ENCODE measurements around the gene FUT2.
A peak's percentile ranks its signal among the peaks of the same experiment; 100 is the strongest.
"Not testable (repeated sequence)": the region's sequence is repeated elsewhere in the genome, so short reads cannot be mapped to it uniquely, and the experiment has no call there.

The FUT2 gene

DNA sequence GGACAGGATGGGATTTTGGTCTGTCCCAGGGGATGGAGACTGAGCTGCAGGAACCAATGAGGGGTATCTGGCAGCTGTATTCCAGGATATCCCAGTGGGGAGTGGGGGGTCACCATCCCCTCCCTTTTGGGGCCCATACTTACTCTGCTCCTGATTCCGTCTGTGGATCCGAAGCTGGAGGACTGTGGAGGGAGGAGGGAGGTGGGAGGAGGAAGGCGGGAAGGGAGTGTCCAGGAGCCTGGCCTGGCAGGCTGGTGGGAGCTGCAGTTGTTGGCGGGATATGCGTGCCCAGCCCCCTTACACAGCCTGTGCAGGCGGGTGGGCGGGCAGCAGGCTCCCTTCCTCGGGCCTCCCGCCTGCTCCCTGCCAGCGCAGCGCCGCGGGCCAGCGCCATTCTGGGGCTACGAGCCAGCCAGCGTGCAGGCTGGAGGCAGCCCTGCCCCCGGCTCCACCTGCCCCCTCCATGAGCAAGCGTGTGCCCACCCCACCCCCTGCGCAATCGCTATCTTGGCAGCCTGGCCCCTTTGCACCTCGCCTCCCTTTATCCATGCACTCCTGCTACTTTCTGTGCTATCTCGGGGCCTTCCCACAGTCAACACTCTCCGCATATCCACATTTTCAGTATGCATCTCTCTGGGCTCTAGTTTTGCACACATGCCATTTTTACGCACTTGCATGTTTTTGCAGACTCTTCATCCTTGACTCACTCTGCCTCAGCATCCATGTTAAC lies 21.0 kb downstream of the FUT2 start:
- H3K4me3 ChIP-seq (ENCODE audit: low read depth, low read length): peak overlapping the region; percentile 29
- TF ChIP-seq, protein P1, sequence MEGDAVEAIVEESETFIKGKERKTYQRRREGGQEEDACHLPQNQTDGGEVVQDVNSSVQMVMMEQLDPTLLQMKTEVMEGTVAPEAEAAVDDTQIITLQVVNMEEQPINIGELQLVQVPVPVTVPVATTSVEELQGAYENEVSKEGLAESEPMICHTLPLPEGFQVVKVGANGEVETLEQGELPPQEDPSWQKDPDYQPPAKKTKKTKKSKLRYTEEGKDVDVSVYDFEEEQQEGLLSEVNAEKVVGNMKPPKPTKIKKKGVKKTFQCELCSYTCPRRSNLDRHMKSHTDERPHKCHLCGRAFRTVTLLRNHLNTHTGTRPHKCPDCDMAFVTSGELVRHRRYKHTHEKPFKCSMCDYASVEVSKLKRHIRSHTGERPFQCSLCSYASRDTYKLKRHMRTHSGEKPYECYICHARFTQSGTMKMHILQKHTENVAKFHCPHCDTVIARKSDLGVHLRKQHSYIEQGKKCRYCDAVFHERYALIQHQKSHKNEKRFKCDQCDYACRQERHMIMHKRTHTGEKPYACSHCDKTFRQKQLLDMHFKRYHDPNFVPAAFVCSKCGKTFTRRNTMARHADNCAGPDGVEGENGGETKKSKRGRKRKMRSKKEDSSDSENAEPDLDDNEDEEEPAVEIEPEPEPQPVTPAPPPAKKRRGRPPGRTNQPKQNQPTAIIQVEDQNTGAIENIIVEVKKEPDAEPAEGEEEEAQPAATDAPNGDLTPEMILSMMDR (IDR thresholded peaks at IDR 0.05; ENCODE audit: low read depth, low read length): no peak

DNA sequence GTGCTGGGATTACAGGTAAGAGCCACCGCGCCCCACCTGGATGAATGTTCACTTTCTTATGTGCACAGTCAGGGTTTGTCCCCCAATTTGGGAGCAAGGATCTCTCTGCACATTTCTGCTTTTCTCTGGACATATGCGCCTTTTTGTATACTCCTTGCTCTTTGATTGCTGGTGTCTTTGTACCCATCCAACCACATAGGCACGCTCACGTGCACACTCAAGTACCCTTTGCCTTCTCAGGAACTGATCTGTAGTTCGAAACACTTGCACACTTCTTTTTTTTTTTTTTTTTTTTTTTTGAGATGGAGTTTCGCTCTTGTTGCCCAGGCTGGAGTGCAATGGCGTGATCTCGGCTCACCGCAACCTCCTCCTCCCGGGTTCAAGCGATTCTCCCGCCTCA lies 22.3 kb downstream of the FUT2 start:
- H3K4me3 ChIP-seq (ENCODE audit: low read depth, low read length): not testable (repeated sequence)

DNA sequence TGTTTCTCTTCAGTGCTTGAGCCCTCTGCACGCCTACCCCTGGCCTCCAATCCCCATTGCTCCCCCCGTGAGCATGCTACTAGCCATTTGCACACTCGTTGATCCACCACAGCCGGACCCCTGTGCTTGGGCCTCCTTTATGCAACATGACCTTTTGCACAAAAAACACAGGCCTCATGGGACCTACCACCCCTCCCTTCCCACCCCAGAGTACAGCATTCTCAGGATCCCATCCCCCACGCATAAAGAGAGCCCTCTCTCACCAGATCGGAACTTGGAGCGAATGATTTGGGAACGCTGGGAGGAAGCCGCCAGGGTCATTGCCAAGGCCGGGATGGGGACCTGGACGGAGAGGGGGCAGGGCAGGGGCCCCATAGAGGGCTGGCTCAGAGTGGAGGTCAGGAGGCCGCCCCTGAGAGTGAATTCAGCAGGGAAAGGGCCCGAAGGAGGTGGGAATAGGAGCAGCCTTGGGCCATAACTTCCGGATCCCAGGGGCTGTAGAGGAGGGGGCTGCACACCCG lies 23.0 kb downstream of the FUT2 start:
- TF ChIP-seq, protein P1 (IDR thresholded peaks at IDR 0.05; ENCODE audit: low read depth, low read length): no peak
- H3K4me3 ChIP-seq (ENCODE audit: low read depth, low read length): no peak overlapping the region

DNA sequence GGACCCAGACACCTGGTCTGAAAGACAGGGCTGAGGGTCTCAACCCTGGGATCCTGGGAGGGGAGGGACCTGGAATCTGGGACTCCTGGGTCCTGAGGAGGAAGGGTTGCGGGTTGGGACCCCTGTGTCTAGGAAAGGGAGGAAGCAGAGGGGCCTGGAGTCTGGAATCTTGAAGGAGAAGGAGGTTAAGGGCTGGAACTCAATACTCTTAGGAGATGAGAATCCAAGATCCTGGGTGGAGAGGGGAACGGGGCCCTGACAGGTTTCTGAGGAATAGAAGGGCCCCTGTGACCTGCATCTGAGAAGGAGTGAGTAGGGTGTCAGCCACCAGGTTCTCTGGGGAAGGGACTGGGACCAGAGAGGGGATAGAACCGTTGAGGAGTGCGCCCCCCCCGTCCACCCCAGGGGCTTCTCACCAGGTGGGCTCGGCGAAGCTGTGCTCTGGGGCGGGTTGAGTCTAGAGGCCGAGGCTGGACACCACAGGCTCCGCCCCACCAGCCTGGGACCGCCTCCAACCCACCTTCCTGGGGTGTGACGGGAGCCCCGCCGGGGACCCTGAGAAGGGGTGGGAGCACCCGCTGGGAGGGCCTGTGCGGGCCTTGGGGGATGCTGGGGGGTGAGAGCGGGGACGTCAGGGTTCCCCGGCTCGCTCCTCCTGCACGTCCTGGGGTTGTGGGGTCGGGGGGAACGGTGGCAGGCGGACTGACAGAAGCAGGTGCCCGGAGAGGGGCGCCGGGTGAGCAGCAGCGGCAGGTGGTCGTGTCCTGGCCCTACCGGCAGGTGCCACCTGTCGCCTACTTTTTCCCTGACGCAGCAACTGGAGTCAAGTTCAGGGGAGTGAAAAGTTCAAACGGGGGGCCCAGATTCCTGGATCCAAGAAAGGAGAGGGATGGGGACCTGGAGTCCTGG lies 23.7 kb downstream of the FUT2 start, which contains the start of gene MAMSTR:
TSS of gene MAMSTR (minus strand) at position 463 of the 909 bp plus-strand sequence. CDS start 694 bp downstream, outside the sequence.
- TF ChIP-seq, protein P1 (IDR thresholded peaks at IDR 0.05; ENCODE audit: low read depth, low read length): no peak
- H3K4me3 ChIP-seq (ENCODE audit: low read depth, low read length): peak within 1 kb of the TSS; percentile 70

DNA sequence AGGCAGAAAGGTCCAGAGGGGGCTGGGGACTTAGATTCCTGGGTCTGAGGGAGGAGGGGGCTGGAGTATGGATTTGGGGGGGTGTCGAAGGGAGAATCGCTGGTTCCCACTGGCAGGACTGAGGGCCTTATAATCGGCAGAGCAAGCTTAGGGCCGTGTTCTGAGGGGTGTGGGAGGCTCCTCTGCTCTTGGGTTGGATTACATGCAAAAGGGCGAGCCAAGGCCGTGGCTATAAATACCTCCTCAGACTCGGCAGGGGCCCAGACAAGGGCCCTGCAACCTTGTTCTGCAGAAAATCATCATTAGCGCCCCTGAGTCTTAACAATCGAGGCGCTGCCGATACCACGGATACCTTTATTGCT lies 24.5 kb downstream of the FUT2 start:
- TF ChIP-seq, protein P1 (IDR thresholded peaks at IDR 0.05; ENCODE audit: low read depth, low read length): no peak
- H3K4me3 ChIP-seq (ENCODE audit: low read depth, low read length): peak overlapping the region; percentile 70

DNA sequence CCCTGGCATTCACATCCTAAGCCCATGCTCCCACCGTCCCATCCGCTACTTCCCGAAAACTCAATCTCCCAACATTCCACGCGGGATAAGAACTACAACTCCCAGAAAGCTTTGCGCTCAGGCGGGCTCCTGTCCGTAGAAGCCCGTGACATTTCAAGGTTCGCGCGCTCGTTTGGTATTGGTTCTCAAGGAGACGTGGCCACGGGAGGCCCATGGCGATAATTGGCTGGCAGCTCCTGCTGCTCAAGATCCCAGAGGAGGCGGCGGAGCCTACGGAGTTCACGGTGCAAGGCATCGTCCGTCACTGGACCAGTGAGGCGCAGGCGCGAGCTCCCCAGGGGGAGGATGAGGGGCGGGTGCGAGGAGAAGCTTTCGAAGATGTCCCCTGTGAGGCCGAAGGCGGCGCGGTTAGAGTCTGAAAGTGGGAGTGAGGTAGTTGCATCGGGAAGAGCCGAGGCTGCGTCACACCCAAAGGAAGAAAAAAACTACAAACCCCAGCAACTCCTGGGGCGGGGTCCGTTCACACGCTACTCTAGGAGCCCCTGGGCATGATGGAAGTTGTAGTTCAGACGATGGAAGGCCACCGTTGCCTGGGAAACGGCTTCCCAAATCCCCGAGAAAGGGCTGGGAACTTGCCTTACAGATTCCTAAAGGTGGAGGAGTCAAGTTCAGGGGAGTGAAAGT lies 25.0 kb downstream of the FUT2 start:
- peak overlapping the region; percentile 70 for H3K4me3 ChIP-seq (ENCODE audit: low read depth, low read length)
- TF ChIP-seq, protein P1 (IDR thresholded peaks at IDR 0.05; ENCODE audit: low read depth, low read length): no peak

DNA sequence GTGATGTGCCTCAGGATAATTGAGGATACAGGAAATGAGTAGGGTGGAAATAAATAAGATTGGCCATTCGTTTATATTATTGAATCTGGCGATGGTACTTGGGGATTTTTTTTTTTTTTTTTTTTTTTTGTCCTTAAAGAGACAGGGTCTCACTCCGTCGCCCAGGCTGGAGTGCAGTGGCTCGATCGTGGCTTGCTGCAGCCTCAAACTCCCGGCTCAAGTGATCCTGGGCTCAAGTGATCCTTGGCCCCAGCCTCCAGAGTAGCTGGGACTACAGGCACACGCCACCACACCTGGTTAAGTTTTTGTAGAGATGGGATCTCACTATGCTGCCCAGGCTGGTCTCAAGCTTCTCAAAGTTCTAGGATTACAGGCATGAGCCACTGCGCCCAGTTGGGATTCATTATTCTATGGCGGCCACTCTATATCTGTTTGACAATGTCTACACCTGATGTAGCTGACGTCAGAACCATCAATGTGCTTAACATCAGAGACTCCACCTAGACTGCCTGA lies 26.5 kb downstream of the FUT2 start:
- TF ChIP-seq, protein P1 (IDR thresholded peaks at IDR 0.05; ENCODE audit: low read depth, low read length): no peak

More for the DNA sequence above, 26.5 kb downstream of the FUT2 start:
- no peak overlapping the region for H3K4me3 ChIP-seq (ENCODE audit: low read depth, low read length)

All from WI38 (cell line).